ENCODE data around the gene PRKN. TPM values are rescaled to one million over a fixed set of nuclear protein-coding genes. Genes with fewer than 3 reads are reported as not detected.
"Not testable (repeated sequence)": the region's sequence is repeated elsewhere in the genome, so short reads cannot be mapped to it uniquely, and the experiment has no call there.

PRKN gene
- total RNA-seq, 1 experiment from 2014 or later = 1.1 TPM

- in situ Hi-C loops (cut with HindIII; ENCODE audit: low pct_unique_long_range_greater_than_20kb, low sequenced_read_pairs) = no loop called here
- DNase-seq (ENCODE audit: low read depth) = no peak
Measured at GRCh38 chr6:162684961-162685360, 42.6 kb downstream of the PRKN start.

GRCh38 chr6:162684052-162684451, 43.5 kb downstream of the PRKN start:
- in situ Hi-C loops (cut with HindIII; ENCODE audit: low pct_unique_long_range_greater_than_20kb, low sequenced_read_pairs) = no loop called here
- DNase-seq (ENCODE audit: low read depth) = no peak

- in situ Hi-C loops (cut with HindIII; ENCODE audit: low pct_unique_long_range_greater_than_20kb, low sequenced_read_pairs) = no loop called here
- DNase-seq (ENCODE audit: low read depth) = no peak
Measured at GRCh38 chr6:162683135-162683534, 44.4 kb downstream of the PRKN start.

GRCh38 chr6:162681447-162681846, 46.1 kb downstream of the PRKN start:
- in situ Hi-C loops (cut with HindIII; ENCODE audit: low pct_unique_long_range_greater_than_20kb, low sequenced_read_pairs) = no loop called here
- DNase-seq (ENCODE audit: low read depth) = no peak

GRCh38 chr6:162680871-162681270, 46.7 kb downstream of the PRKN start:
- in situ Hi-C loops (cut with HindIII; ENCODE audit: low pct_unique_long_range_greater_than_20kb, low sequenced_read_pairs) = no loop called here
- no peak for DNase-seq (ENCODE audit: low read depth)

- DNase-seq (ENCODE audit: low read depth) = no peak
- in situ Hi-C loops (cut with HindIII; ENCODE audit: low pct_unique_long_range_greater_than_20kb, low sequenced_read_pairs) = no loop called here
Measured at GRCh38 chr6:162680367-162680766, 47.2 kb downstream of the PRKN start.

GRCh38 chr6:162679681-162680080, 47.9 kb downstream of the PRKN start:
- in situ Hi-C loops (cut with HindIII; ENCODE audit: low pct_unique_long_range_greater_than_20kb, low sequenced_read_pairs) = no loop called here
- no peak for DNase-seq (ENCODE audit: low read depth)

- in situ Hi-C loops (cut with HindIII; ENCODE audit: low pct_unique_long_range_greater_than_20kb, low sequenced_read_pairs); DNase-seq (ENCODE audit: low read depth): not testable (repeated sequence)
Measured at GRCh38 chr6:162678896-162679295, 48.7 kb downstream of the PRKN start.

- DNase-seq (ENCODE audit: low read depth) = no peak
- in situ Hi-C loops (cut with HindIII; ENCODE audit: low pct_unique_long_range_greater_than_20kb, low sequenced_read_pairs) = no loop called here
Measured at GRCh38 chr6:162675503-162675902, 52.1 kb downstream of the PRKN start.

GRCh38 chr6:162674452-162674851, 53.1 kb downstream of the PRKN start:
- in situ Hi-C loops (cut with HindIII; ENCODE audit: low pct_unique_long_range_greater_than_20kb, low sequenced_read_pairs) = no loop called here

GRCh38 chr6:162671580-162672165, 55.9 kb downstream of the PRKN start:
- in situ Hi-C loops (cut with HindIII; ENCODE audit: low pct_unique_long_range_greater_than_20kb, low sequenced_read_pairs) = no loop called here

More at GRCh38 chr6:162674452-162674851, 53.1 kb downstream of the PRKN start:
- no peak for DNase-seq (ENCODE audit: low read depth)

GRCh38 chr6:162670345-162670744, 57.2 kb downstream of the PRKN start:
- DNase-seq (ENCODE audit: low read depth) = no peak
- in situ Hi-C loops (cut with HindIII; ENCODE audit: low pct_unique_long_range_greater_than_20kb, low sequenced_read_pairs) = no loop called here

More at GRCh38 chr6:162671580-162672165, 55.9 kb downstream of the PRKN start:
- DNase-seq (ENCODE audit: low read depth) = no peak

- in situ Hi-C loops (cut with HindIII; ENCODE audit: low pct_unique_long_range_greater_than_20kb, low sequenced_read_pairs) = no loop called here
- no peak for DNase-seq (ENCODE audit: low read depth)
Measured at GRCh38 chr6:162666246-162666645, 61.3 kb downstream of the PRKN start.

GRCh38 chr6:162653808-162654207, 73.8 kb downstream of the PRKN start:
- no peak for DNase-seq (ENCODE audit: low read depth)
- in situ Hi-C loops (cut with HindIII; ENCODE audit: low pct_unique_long_range_greater_than_20kb, low sequenced_read_pairs) = no loop called here

GRCh38 chr6:162651505-162651904, 76.1 kb downstream of the PRKN start:
- DNase-seq (ENCODE audit: low read depth) = no peak
- in situ Hi-C loops (cut with HindIII; ENCODE audit: low pct_unique_long_range_greater_than_20kb, low sequenced_read_pairs) = no loop called here

- DNase-seq (ENCODE audit: low read depth) = no peak
- in situ Hi-C loops (cut with HindIII; ENCODE audit: low pct_unique_long_range_greater_than_20kb, low sequenced_read_pairs) = no loop called here
Measured at GRCh38 chr6:162649271-162649670, 78.3 kb downstream of the PRKN start.

GRCh38 chr6:162644153-162644552, 83.4 kb downstream of the PRKN start:
- in situ Hi-C loops (cut with HindIII; ENCODE audit: low pct_unique_long_range_greater_than_20kb, low sequenced_read_pairs) = no loop called here
- no peak for DNase-seq (ENCODE audit: low read depth)

- in situ Hi-C loops (cut with HindIII; ENCODE audit: low pct_unique_long_range_greater_than_20kb, low sequenced_read_pairs) = no loop called here
Measured at GRCh38 chr6:162640756-162641155, 86.8 kb downstream of the PRKN start.

GRCh38 chr6:162639951-162640350, 87.6 kb downstream of the PRKN start:
- in situ Hi-C loops (cut with HindIII; ENCODE audit: low pct_unique_long_range_greater_than_20kb, low sequenced_read_pairs) = no loop called here
- DNase-seq (ENCODE audit: low read depth) = no peak

More at GRCh38 chr6:162640756-162641155, 86.8 kb downstream of the PRKN start:
- DNase-seq (ENCODE audit: low read depth) = no peak

GRCh38 chr6:162638931-162639574, 88.5 kb downstream of the PRKN start:
- in situ Hi-C loops (cut with HindIII; ENCODE audit: low pct_unique_long_range_greater_than_20kb, low sequenced_read_pairs) = no loop called here
- DNase-seq (ENCODE audit: low read depth) = no peak
